Activated CD4-positive, alpha-beta T cell treated with anti-CD3 and anti-CD28 coated beads, Interleukin-10, Interleukin-2, amounts not matched to agents 100 ng/mL and 50 ng/mL, durations not matched to agents 16 hours and 8 hours (primary cell): ENCODE data around the gene RHOC.

Experiments used
- DNase-seq: peaks from one replicate; pipeline ENCODE4 v3.0.0-alpha.2; 2020

RHOC gene

GRCh38 chr1:112716133-112716720 lies 9.3 kb upstream of the RHOC start:
- DNase-seq: peak; percentile 82

DNA sequence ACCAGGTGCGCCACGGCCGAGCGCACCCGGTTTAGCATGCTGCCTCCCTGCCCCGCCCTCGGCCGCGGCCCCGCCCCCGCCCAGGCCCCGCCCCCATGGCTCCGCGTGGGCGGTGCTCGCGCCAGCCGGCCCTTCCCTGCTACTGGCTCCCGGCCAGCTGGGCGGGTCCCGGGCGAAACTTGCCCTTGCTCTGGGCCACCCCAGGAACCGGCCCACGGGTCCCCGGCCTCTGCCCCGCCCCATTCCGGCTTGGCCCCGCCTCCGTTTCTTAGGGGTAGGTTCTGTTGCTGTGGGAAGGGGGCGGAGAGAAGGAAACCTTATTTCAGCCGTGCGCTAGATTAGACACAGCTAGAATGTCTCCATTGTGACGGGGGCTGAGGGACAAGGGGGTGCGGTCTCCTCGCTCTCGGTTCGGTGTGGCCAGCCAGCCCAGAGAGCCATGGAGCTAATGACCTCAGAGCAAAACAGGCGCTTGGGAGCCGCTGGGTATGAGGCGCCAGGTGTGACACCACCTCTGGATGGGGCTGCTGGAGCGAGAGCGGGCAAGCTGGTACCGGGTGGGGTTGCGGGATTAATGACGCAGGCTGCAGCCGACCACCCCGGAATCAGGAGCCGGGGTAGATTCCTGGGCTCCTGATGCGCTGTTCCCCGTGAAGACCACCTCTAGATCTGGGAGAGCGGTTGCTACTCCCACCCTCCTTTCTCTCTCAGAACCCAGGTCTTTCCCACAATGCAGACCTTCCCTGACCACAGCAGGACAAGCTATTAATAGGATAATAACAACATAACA lies 8.5 kb upstream of the RHOC start, which contains the start of gene PPM1J:
TSS of gene PPM1J (minus strand) at position 69 of the 790 bp plus-strand sequence. CDS start at position 38, 31 bp downstream.
- peak; percentile 97 for DNase-seq

DNA sequence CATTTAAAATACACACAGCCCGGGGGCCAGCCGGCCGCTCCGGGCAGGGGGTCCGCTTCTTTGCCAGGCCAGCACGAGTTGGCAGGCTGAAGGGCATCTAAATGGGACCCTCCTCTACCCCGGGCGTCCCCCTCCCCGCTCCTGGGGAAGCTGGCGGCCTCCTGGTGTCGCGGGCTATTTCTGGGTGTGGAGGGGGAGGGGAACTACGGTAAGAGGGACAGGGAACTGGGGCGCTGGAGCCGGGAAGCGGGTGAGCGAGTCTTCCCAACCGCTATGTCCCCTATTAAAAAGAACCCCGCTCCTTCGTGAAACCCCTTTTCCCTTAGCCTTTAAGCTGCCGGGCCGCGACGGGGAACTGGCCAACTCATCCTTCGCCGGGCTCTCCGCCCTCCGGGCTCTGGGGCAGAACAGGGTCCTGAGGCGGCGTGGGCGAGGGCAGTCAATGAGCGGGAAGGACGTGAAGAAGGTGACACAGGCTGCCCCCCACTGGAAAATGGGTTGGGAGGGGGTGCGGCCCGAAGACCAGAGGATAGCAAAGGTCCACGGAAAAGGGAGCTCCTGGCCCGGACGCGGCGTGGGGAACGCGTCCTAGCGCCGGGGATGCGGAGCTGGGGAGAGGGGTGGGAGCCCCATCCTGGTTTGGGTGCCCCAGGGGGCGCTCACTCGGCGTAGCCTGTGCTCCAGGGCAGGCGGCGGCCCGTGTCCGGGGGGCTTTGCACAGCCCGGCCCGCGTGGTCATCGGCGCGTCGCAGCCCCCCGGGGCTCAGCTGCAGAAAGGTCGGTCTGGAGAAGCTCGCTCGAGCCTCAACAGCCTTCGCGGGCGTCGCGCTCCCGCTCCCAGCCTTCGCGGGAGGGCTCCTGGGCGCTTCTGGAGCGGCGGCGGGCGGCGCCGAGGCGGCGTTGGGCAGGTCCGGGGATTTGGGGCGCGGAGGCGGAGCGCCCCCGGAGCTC lies 7.7 kb upstream of the RHOC start:
- DNase-seq: no peak

GRCh38 chr1:112713466-112714312 lies 6.8 kb upstream of the RHOC start:
- DNase-seq: no peak

- DNase-seq: no peak
Observed at GRCh38 chr1:112712701-112713128, 5.8 kb upstream of the RHOC start.

GRCh38 chr1:112712191-112712590 lies 5.3 kb upstream of the RHOC start:
- DNase-seq: no peak

GRCh38 chr1:112711670-112712069 lies 4.7 kb upstream of the RHOC start:
- no peak for DNase-seq

DNA sequence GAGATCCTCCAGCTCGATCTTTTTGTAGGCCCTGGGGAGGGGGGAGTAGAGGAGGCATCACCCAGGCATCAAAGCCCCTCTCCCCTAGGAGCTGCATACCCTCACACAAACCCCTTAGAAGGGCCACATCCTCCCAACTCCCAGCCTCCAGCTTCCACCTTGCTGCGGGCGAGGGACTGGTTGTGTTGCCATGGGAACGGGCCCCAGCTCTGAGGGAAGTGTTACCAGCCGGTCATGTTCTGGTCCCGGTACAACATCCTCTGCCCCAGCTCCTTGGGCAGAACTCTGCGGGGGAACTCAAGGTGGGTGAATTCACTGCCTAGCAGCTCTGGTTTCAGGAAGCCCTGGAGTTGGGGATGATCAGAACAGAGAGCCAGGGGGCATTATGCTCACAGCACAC lies 4.1 kb upstream of the RHOC start:
- DNase-seq: no peak

DNA sequence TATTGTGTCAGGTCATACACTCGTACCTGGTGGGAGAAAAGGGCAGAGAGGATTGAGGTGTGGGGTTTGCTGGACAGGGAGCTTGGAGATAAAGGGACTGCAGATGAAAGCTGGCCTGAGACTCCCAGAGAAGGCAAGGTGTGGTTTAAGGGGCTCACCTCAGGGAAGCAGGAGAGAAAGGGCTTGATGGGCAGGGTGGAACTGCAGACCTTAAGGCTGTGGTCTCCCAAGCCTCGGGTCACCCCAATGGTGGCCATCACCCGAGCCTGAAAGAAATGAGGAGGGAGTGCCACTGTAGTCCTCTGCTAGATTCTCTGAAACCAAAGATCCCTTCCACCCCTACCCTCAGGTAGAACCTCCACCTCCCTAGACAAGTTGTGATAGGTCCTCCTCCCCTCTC lies 3.7 kb upstream of the RHOC start:
- no peak for DNase-seq

DNA sequence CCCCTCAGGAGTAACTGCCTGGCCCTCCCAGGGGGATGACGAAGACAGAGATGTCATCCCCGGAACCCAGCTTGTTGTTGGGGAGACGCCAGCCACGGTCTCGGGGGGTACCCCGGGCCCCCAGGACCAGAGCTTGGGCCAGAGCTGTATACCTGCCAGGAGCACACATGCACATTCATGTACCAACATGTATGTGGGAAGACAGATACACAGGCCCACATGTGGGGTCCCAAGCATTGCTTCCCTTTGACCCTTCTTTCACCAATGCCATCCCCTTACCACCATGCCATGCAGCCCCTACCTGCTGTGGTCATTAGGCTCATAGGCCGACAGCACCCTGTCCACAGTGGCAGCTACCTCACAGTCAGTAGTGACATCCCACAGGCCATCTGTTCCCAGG lies 3.2 kb upstream of the RHOC start:
- no peak for DNase-seq

- no peak for DNase-seq
Observed at GRCh38 chr1:112708489-112708888, 1.6 kb upstream of the RHOC start.

DNA sequence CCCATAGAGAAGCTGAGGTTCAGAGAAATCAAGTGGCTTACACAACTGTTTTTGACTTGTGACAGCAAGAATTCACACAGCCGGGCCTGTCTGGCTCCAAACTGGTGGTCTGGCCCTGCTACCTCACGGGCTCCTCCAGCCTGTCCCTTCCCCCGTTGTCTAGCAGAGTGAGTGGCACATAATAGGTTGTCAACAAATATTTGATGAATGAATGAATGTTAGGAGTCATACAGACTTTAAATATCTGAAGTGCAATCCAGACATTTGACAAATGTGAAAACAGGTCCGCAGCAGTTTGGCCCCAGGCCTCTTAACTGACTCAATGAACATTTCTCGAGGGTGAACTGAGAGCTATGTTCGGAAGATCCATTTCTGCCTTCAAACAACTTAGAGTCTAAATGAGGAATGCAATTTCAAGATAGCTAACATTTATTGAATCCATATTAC lies 1.1 kb upstream of the RHOC start:
- no peak for DNase-seq

DNA sequence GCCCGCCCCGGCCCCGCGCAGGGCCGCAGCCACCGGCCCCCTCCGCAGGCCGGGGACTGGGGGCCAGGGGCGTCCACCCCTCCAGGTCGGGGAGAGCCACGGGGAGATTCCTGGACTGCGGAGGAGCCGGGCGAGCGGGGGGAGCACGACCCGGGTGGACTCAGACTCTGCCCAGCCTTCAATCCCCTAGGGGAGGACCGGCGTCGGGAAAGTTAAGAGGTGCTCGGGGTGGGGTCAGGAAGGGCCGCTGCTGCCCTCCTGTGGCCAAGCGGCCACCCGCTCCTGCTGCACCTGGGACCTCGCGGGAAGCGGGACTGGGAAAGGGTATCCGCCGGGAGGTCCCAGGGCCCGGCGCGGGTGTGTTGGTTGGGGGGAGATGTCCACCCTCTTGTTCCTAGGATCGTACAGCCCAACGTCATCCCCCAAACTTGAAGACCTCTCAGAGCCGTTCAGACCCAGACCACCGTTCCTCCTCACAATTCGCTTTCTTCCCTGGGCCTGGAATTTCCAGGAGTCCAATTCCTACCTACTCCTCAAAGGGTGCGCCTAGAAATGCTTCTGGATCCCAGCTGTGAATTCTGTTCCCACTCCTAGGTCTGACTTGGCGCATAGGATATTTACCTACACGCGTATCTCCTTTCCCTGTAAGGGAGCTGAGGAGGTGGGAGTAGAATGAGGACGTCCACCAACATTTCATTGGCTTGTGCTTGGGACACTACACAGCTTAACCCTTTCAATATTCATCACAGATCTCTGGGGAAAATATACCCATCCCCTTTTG lies 484 bp upstream of the RHOC start:
- DNase-seq: peak; percentile 77

- DNase-seq: peak; percentile 81
Observed at GRCh38 chr1:112704934-112705627, 1.8 kb downstream of the RHOC start.

DNA sequence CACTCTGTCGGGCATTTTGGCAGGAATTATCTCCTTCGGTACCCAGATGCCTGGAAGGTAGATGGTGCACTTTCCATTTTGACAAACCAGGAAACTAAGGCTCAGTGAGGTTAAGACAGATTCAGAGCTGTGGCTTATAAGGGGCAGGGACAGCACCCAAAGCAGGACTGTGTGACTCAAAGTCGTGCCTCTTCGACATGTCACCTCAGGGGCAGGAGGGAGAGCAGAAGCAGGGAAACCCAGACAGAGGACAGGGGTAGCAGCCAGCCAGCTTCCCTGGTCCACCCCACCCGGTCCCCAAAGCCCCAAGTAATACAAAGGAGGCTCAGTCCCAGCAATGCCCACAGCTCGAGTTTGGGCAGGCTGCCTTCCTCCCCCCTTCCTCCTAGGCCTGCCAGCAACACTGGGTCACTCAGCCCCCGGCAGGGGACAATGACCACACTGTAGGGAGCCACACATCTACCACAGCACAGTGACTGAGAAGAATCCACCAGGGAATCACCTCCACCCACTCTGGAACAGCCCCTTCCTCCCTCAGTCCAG lies 2.5 kb downstream of the RHOC start:
- DNase-seq: peak; percentile 46

DNA sequence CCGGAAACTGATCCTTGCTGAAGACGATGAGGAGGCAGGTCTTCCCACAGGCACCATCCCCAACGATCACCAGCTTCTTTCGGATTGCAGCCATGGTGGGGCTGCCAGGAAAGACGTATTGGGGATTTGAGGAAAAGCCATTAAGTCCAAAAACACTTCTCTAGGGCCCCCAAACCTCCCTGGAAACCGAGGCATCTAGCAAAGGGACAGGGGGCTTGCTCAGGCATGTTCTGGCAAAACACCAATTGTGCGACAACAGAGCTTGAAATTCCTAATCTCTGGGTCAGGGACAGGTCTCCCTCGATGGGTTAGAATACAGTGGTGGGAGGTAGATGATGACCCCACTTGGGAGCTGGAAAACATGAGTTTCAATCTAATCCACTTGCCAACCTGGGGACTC lies 3.2 kb downstream of the RHOC start:
- no peak for DNase-seq

- no peak for DNase-seq
Observed at GRCh38 chr1:112702420-112703261, 4.3 kb downstream of the RHOC start.

DNA sequence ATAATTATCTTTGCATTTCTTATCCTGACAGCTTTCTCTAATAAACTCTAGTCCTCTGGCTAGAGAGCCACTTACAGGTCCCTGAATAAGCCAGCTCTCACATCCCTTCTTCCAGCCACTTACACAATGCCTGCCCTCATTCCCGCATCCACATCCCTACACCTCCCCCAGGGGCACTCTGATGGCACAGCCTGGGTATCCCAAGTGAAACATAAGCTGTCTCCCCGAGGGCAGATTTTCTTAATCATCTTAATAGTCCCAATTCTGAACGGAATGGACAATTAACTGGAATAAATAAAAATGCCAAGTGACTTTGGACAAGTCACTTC lies 4.9 kb downstream of the RHOC start:
- no peak for DNase-seq

DNA sequence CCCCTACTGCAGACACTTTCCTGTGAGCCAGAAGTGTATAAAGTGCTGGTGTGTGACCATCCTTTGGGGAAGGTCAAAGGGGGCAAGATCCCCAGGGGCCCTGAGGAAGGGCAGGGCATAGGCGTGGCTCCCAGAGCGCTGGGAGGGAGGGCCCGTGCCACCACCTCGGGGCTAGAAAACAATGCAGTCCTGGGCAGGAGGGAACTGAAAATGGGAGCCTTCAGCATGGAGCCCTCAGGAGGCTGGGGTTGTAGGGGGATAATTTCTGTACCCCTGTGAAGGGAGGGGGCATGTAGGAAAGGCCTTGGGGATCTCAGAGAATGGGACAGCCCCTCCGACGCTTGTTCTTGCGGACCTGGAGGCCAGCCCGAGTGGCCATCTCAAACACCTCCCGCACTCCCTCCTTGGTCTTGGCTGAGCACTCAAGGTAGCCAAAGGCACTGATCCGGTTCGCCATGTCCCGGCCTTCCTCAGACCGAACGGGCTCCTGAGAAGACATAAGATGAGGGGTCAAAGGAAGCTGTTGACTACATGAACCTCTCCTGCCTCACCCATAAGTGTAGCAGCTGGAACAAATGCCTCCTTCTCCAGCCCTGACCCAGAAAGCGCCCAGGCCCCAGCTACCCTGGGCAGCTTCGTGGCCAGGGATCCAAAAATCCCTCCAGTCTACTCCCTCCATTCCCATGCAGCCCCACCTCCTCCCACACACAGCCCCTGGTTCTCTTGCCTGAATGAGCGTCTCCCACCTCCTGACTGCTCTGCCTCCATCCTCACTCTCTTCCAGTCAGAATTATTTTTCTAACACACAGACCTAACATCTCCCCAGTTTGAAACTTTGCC lies 5.5 kb downstream of the RHOC start:
- no peak for DNase-seq
